Stimulated activated CD8-positive, alpha-beta memory T cell treated with anti-CD3 and anti-CD28 coated beads, Interleukin-15, amount 100 ng/mL, for 1 hour (primary cell): Measurements from ENCODE around the gene CGB1.
"Not testable (repeated sequence)": the region's sequence is repeated elsewhere in the genome, so short reads cannot be mapped to it uniquely, and the experiment has no call there.

Experiments used
- DNase-seq: peaks from one replicate; pipeline ENCODE4 v3.0.0-alpha.2; 2020; ENCODE audit warnings: low read depth

CGB1 gene

DNA sequence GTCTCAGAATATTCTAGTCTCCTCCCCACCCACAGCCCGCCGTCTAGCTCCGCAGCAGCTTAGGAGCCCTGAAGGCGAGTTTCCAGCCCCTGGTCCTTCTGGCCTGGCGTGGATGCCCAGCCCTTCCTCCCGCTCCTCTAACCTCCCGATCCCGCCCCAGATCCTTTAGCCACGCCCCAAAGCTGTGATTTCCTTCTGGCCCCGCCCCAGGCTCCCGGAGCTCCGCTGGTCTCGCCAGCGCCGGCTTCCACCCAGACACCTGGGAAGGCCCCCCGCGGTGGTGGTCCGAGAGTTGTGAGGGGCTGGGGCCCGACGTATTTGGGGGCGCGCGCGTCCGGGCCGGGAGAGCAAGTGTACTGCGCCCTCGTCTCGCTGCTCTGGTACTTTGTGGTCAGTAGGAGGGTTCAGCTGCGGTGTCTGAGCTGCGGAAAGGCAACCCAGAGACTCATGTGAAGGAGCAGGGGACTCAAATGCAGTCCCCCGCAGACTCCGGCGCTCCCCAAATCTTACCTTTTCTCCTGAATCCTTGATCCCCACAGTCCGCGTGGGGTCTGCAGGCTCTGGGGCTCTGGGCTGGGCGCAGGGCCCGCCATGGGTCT lies 21.0 kb upstream of the CGB1 start, which contains the start of gene CGB7:
Gene CGB7, minus strand, starts transcription at position 114 of the 599 bp plus-strand sequence. CDS start 2,374 bp downstream, outside the sequence.
- DNase-seq = no peak

GRCh38 chr19:49056902-49057596 lies 20.4 kb upstream of the CGB1 start:
- not testable (repeated sequence) for DNase-seq

DNA sequence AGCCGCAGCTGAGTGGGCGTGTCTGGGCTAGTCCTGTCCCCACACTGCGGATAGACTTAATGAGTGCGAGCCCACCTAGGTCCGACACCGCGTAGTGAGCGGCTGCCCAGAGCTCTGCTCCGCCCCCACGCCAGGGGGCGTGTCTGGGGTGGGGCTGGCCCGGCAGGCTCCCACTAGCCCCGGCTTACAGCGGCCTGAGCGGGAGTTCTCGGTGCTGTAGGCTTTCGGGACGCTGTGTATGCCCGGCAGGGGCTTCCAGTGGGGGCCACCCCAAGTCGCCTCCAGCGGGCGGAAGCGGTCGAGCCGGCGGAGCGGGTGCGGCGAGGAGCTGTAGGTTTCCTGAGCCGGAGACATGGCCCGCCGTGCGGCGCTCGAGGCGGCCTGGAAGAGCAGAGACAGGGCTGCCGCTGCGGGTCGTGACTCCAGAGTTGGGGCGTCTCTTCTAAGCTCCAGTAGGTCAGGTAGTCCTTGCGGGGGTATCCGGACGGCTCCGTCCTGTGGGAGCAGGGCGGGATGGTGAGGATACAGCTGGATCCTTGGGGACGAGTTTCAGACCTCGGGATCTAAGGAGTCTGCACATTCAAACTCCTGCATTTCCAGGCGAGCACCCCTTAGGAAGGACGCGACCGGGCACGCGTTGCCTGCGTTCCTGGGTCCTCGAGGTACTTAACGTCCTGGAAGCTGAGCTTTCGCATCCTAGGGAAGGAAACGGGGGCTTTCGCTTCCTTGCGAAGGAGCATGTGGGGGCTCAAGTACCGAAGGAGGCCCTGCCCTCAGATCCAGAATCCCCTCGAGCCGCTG lies 19.6 kb upstream of the CGB1 start:
- no peak for DNase-seq

DNA sequence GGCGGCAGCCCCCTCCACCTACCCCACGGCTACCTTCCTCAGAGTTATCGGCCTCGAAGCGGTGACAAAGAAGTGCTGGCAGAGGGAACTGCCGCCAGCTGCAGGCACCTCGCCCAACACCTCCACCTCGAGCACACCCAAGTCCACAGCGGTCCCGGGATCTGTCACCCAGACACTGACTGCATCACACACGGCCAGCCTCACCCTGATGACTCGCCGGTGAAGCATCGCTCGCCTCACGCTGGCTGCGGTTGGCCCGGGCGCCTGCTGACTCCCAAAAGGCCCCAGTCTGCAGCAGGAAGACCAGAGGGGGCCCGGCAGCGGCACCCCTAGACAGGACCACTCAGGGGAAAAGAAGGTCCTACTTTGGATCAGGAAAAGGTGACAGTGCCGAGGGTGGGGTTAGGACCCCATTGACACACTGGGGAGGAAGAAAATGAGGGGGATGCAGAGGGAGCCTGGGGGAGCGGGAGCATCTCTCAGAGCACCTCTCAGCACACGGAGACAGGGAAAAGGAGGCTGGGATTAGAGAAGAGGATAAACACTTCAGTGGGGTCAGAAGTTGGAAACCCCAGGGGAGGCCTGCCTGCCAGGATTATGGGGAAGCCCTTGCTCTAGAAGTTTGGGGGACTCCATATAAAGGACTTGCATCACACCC lies 13.8 kb upstream of the CGB1 start:
- not testable (repeated sequence) for DNase-seq

- not testable (repeated sequence) for DNase-seq
These were observed 13.1 kb upstream of the CGB1 start for GRCh38 chr19:49049834-49050233.

GRCh38 chr19:49049011-49049410 lies 12.3 kb upstream of the CGB1 start, which contains the start of gene CGB8:
Gene CGB8 (minus strand): TSS chr19:49049111. CDS start chr19:49048739, 372 bp downstream.
- DNase-seq = not testable (repeated sequence)

DNA sequence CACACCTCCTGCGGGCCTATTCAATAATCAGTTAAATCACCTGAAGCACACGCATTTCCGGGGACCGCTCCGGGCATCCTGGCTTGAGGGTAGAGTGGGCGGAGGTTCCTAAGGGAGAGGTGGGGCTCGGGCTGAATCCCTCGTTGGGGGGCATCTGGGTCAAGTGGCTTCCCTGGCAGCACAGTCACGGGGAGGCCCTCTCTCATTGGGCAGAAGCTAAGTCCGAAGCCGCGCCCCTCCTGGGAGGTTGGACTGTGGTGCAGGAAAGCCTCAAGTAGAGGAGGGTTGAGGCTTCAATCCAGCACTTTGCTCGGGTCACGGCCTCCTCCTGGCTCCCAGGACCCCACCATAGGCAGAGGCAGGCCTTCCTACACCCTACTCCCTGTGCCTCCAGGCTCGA lies 6.9 kb upstream of the CGB1 start, which contains the start of gene CGB5:
Gene CGB5, plus strand, starts transcription at position 301 of the 400 bp plus-strand sequence. CDS start 362 bp downstream, outside the sequence.
- not testable (repeated sequence) for DNase-seq

DNA sequence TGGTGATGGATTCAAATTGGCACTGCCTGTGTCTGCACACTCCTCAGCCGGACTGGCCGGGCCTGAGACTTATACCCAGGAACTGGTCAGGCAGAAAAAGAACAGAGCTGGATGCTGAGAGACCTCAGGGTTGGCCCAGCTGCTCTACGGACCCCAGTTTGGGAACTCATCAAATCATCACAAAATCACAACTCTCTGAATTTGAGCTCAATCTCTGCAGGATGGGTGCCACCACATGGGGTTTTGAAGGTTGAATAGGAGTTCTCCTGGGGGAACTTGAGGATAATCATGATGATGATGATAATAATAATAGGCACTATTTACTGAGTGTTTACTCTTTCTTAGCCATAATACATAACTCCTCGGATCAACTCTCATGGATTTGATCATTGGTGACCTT lies 6.0 kb upstream of the CGB1 start:
- not testable (repeated sequence) for DNase-seq

DNA sequence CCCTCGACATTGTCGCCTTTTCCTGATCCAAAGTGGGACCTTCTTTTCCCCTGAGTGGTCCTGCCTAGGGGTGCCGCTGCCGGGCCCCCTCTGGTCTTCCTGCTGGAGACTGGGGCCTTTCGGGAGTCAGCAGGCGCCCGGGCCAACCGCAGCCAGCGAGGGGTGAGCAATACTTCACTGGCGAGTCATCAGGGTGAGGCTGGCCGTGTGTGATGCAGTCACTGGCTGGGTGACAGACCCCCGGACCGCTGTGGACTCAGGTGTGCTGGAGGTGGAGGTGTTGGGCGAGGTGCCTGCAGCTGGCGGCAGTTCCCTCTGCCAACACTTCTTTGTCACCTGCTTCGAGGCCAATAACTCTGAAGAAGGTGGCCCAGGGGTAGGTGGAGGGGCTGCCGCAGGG lies 5.5 kb upstream of the CGB1 start:
- no peak for DNase-seq

- DNase-seq = not testable (repeated sequence)
These were observed 3.0 kb upstream of the CGB1 start for GRCh38 chr19:49039736-49040135.

DNA sequence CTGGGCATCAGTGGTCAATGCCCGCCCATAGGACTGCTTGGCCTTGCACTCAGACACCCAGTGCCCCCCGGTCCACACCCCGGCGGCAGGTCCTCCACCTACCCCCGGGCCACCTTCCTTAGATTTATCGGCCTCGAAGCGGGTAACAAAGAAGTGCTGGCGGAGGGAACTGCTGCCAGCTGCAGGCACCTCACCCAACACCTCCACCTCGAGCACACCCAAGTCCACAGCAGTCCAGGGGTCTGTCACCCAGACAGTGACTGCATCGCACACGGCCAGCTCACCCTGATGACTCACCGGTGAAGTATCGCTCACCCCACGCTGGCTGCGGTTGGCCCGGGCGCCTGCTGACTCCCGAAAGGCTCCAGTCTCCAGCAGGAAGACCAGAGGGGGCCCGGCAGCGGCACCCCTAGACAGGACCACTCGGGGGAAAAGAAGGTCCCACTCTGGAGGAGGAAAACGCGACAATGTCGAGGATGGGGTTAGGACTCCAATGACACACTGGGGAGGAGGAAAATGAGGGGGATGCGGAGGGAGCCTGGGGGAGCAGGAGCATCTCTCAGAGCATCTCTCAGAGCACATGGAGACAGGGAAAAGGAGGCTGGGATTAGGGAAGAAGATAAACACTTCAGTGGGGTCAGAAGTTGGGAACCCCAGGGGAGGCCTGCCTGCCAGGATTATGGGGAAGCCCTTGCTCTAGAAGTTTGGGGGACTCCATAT lies 2.0 kb upstream of the CGB1 start:
- DNase-seq = not testable (repeated sequence)

- not testable (repeated sequence) for DNase-seq
These were observed 1.4 kb upstream of the CGB1 start for GRCh38 chr19:49038111-49038510.

- DNase-seq = not testable (repeated sequence)
These were observed 4.9 kb downstream of the CGB1 start, which contains the start of gene CGB2 for GRCh38 chr19:49031642-49032301. Gene CGB2 (plus strand): TSS chr19:49031890. CDS start chr19:49032096, 206 bp downstream.

GRCh38 chr19:49030323-49030722 lies 6.4 kb downstream of the CGB1 start:
- DNase-seq = not testable (repeated sequence)

DNA sequence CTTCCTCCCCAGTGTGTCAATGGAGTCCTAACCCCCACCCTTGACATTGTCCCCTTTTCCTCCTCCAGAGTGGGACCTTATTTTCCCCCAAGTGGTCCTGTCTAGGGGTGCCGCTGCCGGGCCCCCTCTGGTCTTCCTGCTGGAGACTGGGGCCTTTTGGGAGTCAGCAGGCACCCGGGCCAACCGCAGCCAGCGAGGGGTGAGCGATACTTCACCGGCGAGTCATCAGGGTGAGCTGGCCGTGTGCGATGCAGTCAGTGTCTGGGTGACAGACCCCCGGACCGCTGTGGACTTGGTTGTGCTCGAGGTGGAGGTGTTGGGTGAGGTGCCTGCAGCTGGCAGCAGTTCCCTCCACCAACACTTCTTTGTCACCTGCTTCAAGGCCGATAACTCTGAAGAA lies 6.9 kb downstream of the CGB1 start:
- not testable (repeated sequence) for DNase-seq

GRCh38 chr19:49028686-49029085 lies 8.0 kb downstream of the CGB1 start:
- not testable (repeated sequence) for DNase-seq

GRCh38 chr19:49025599-49025998 lies 11.1 kb downstream of the CGB1 start:
- DNase-seq = not testable (repeated sequence)

DNA sequence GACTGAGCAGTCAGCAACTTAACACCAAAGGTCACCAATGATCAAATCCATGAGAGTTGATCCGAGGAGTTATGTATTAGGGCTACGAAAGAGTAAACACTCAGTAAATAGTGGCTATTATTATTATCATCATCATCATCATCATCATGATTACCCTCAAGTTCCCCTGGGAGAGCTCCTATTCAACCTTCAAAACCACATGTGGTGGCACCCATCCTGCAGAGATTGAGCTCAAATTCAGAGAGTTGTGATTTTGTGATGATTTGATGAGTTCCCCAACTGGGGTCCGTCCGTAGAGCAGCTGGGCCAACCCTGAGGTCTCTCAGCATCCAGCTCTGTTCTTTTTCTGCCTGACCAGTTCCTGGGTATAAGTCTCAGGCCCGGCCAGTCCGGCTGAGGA lies 11.6 kb downstream of the CGB1 start:
- DNase-seq = not testable (repeated sequence)

DNA sequence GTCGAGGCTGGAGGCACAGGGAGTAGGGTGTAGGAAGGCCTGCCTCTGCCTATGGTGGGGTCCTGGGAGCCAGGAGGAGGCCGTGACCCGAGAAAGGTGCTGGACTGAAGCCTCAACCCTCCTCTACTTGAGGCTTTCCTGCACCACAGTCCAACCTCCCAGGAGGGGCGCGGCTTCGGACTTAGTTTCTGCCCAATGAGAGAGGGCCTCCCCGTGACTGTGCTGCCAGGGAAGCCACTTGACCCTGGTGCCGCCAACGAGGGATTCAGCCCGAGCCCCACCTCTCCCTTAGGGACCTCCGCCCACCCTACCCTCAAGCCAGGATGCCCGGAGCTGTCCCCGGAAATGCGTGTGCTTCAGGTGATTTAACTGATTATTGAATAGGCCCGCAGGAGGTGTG lies 12.5 kb downstream of the CGB1 start, which contains the start of gene CGB3:
Gene CGB3, minus strand, starts transcription at position 101 of the 400 bp plus-strand sequence. CDS start 362 bp downstream, outside the sequence.
- DNase-seq = not testable (repeated sequence)

DNA sequence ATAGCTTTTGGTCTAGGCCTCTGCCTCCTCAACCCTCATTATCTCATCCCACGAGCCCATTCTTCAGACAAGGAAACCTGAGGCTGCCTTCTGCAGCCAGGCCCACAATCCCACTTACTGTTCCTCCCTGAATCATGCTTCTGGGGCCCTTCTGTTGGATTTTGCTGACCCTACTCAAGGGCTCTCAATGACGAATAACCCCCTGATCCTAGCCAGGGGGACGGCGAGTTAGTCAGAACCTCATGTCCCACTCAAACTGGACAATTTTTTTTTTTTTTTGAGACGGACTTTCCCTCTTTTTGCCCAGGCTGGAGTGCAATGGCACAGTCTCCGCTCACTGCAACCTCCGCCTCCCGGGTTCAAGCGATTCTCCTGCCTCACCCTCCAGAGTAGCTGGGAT lies 14.6 kb downstream of the CGB1 start:
- no peak for DNase-seq
